ENCODE measurements around the gene RNF157. TPM values are rescaled to one million over a fixed set of nuclear protein-coding genes. Genes with fewer than 3 reads are reported as not detected.

Gene RNF157
- total and polyA plus RNA-seq, 10 of the 15 experiments (the other 5 are each of a cell fraction or from before 2014, with no cell fraction given): 1.4 to 15.9 (median 9.6) TPM

DNA sequence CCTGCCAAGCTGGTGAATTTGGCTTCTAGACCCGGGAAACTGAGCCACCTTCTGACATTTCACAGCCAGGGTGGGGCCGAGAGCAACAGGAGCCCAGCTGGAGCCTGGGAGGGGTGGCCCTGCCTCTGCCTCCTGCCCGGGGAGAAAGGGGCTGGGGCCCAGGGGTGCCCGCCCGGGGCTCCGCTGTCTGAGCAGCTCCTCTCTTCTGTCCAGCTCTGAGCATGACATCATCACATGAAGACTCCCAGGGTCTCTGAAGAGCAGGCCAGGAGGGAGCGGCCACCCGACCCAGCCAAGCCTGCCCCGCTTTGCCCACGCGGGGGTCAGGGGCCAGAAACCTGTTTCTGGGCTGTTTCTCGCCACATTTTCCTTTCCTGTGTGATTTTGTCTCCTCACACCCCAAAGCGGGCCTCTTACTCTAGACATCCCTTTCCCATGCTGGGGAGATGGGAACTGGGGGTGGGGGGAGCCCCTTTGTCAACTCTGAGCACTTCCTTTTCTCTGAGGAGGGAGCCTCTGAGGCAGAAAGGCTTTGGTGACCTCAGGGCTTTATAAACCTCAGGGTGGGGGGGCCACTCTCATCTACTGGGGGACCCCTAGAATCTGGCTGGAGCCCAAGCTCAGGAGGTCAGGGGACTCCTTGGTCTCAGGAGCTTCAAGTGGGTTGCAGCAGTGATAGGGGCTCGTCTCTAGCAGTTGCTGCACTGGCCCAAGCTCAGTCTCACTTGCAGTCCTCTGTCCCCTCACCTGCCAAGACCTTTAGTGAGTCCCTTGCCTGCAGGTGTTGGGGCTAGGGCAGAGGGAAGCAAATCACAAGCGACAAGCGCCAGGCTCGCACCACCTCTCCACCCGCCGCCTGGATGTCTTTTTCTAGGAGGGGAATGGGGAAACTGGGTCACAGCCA, 32.5 kb upstream of the RNF157 start (continued):
- TF ChIP-seq HCFC1 (IDR thresholded peaks at IDR 0.05; ENCODE audit: low read length) (0 out of 2 replicates have a peak, but pooled peaks have one; percentile 14), ZNF24 (IDR thresholded peaks at IDR 0.05) (no peak), SRF (IDR thresholded peaks at IDR 0.05; ENCODE audit: low read depth in 2 of 2, low read length in 2 of 2) (no peak), SP1 (IDR thresholded peaks at IDR 0.05; ENCODE audit: low read depth, low read length) (peak; percentile 50), HDAC6 (IDR thresholded peaks at IDR 0.05; ENCODE audit: unreplicated experiment) (no peak), SPI1 (IDR thresholded peaks at IDR 0.05; ENCODE audit: borderline replicate concordance, insufficient read depth, low read depth, low read length) (peak; percentile 83), ZBTB11 (CRISPR knock-in tag; IDR thresholded peaks at IDR 0.05) (no peak), RAD51 (IDR thresholded peaks at IDR 0.05) (no peak), ZNF622 (IDR thresholded peaks at IDR 0.05) (no peak), BACH1 (IDR thresholded peaks at IDR 0.05; ENCODE audit: borderline replicate concordance) (no peak; the same call in 1 of the 2 replicates), NBN (IDR thresholded peaks at IDR 0.05) (peak; percentile 11), ESRRA (IDR thresholded peaks at IDR 0.05; ENCODE audit: low read length) (no peak), POLR2AphosphoS5 (IDR thresholded peaks at IDR 0.05; ENCODE audit: low read length) (peak; percentile 6; the same call in 1 of the 2 replicates), CREB1 (IDR thresholded peaks at IDR 0.05; ENCODE audit: low read depth) (no peak), EGR1 (IDR thresholded peaks at IDR 0.05; ENCODE audit: borderline replicate concordance in 1 of 2, low read depth in 2 of 2, low read length in 2 of 2) (peak in 1 of 2 experiments; percentile 97; a peak in 2 of 3 replicates), MAX (IDR thresholded peaks at IDR 0.05; ENCODE audit: low read depth, low read length) (no peak; the same call in 1 of the 2 replicates), MEF2B (IDR thresholded peaks at IDR 0.05; ENCODE audit: partially characterized antibody, poor library complexity, severe bottlenecking) (no peak), NKRF (conservative IDR thresholded peaks at IDR 0.05) (no peak), KDM1A (IDR thresholded peaks at IDR 0.05; ENCODE audit: borderline replicate concordance) (no peak), TCF12 (IDR thresholded peaks at IDR 0.05; ENCODE audit: low read depth, low read length) (0 out of 2 replicates have a peak, but pooled peaks have one; percentile 28), BMI1 (IDR thresholded peaks at IDR 0.05; ENCODE audit: borderline replicate concordance) (no peak), KLF5 (IDR thresholded peaks at IDR 0.05; ENCODE audit: partially characterized antibody) (no peak)
- TF ChIP-seq, protein P1, sequence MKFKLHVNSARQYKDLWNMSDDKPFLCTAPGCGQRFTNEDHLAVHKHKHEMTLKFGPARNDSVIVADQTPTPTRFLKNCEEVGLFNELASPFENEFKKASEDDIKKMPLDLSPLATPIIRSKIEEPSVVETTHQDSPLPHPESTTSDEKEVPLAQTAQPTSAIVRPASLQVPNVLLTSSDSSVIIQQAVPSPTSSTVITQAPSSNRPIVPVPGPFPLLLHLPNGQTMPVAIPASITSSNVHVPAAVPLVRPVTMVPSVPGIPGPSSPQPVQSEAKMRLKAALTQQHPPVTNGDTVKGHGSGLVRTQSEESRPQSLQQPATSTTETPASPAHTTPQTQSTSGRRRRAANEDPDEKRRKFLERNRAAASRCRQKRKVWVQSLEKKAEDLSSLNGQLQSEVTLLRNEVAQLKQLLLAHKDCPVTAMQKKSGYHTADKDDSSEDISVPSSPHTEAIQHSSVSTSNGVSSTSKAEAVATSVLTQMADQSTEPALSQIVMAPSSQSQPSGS (IDR thresholded peaks at IDR 0.05; ENCODE audit: low read length): no peak

Measured in GM12878 (cell line).